H9 (cell line): ENCODE data around the gene TMEM125. TPM values are rescaled to one million over a fixed set of nuclear protein-coding genes. Genes with fewer than 3 reads are reported as not detected.

ENCODE experiments used
- DNase-seq: peaks from one replicate; pipeline ENCODE4 v3.0.0-alpha.2; 2017
- H2AFZ ChIP-seq: one replicate; pipeline ENCODE4 v1.6.1; 2013; ENCODE audit warnings: mild to moderate bottlenecking, low read length, control low read depth, moderate library complexity
- H2AK5ac ChIP-seq: 2 replicates; pipeline ENCODE4 v1.6.1; 2013; ENCODE audit warnings: low read length, control low read depth, mixed read lengths; ENCODE audit not compliant: insufficient read length
- H2BK120ac ChIP-seq: one replicate; pipeline ENCODE4 v1.6.1; 2013; ENCODE audit warnings: low read depth, mild to moderate bottlenecking, low read length, control low read depth, inconsistent platforms; ENCODE audit not compliant: poor library complexity, severe bottlenecking
- H2BK12ac ChIP-seq: 2 replicates; pipeline ENCODE4 v1.6.1; 2013; ENCODE audit warnings: low read length, control low read depth, mixed read lengths, low read depth; ENCODE audit not compliant: insufficient read length
- H2BK15ac ChIP-seq: 2 replicates; pipeline ENCODE4 v1.6.1; 2013; ENCODE audit warnings: low read depth, low read length, control low read depth
- H2BK20ac ChIP-seq: one replicate; pipeline ENCODE4 v1.6.1; 2013; ENCODE audit warnings: low read depth, mild to moderate bottlenecking, low read length, control low read depth, inconsistent platforms; ENCODE audit not compliant: poor library complexity, severe bottlenecking
- H2BK5ac ChIP-seq: 2 replicates; pipeline ENCODE4 v1.6.1; 2013; ENCODE audit warnings: low read length, control low read depth, mixed read lengths; ENCODE audit not compliant: insufficient read length
- H3K14ac ChIP-seq: 2 replicates; pipeline ENCODE4 v1.6.1; 2013; ENCODE audit warnings: low read length, control low read depth; ENCODE audit not compliant: insufficient read depth
- H3K18ac ChIP-seq: 2 replicates; pipeline ENCODE4 v1.6.1; 2013; ENCODE audit warnings: low read depth, mild to moderate bottlenecking, mixed read lengths, low read length, control low read depth; ENCODE audit not compliant: insufficient read length
- H3K23ac ChIP-seq: 2 replicates; pipeline ENCODE4 v1.6.1; 2013; ENCODE audit warnings: low read length, control low read depth, mixed read lengths, low read depth; ENCODE audit not compliant: insufficient read length
- H3K23me2 ChIP-seq: 2 replicates; pipeline ENCODE4 v1.6.1; 2013; ENCODE audit warnings: low read depth, mild to moderate bottlenecking, mixed read lengths, low read length, control low read depth; ENCODE audit not compliant: insufficient read length, poor library complexity, severe bottlenecking
- H3K27ac ChIP-seq: 2 replicates; pipeline ENCODE4 v1.5.1; 2013; ENCODE audit warnings: low read length, control low read depth, mixed read lengths, low read depth; ENCODE audit not compliant: insufficient read length
- H3K27me3 ChIP-seq: 2 replicates; pipeline ENCODE4 v1.6.1; 2013; ENCODE audit warnings: low read length, control low read depth, inconsistent platforms; ENCODE audit not compliant: insufficient read depth
- H3K4ac ChIP-seq: 2 replicates; pipeline ENCODE4 v1.6.1; 2013; ENCODE audit warnings: low read depth, mild to moderate bottlenecking, control low read depth, inconsistent platforms, low read length, moderate library complexity
- H3K4me1 ChIP-seq: 2 replicates; pipeline ENCODE4 v1.6.1; 2013; ENCODE audit warnings: low read length, control low read depth, inconsistent platforms; ENCODE audit not compliant: insufficient read depth
- H3K4me2 ChIP-seq: 2 replicates; pipeline ENCODE4 v1.6.1; 2013; ENCODE audit warnings: low read length, control low read depth, mixed read lengths; ENCODE audit not compliant: insufficient read length, insufficient read depth
- H3K56ac ChIP-seq: 2 replicates; pipeline ENCODE4 v1.6.1; 2013; ENCODE audit warnings: low read depth, mild to moderate bottlenecking, mixed read lengths, low read length, control low read depth; ENCODE audit not compliant: insufficient read length
- H3K79me1 ChIP-seq: 2 replicates; pipeline ENCODE4 v1.6.1; 2013; ENCODE audit warnings: low read depth, mild to moderate bottlenecking, moderate library complexity, low read length, control low read depth, inconsistent platforms; ENCODE audit not compliant: insufficient read depth, poor library complexity, severe bottlenecking
- H3K79me2 ChIP-seq: 2 replicates; pipeline ENCODE4 v1.6.1; 2013; ENCODE audit warnings: low read length, control low read depth, inconsistent platforms; ENCODE audit not compliant: insufficient read depth
- H3K9ac ChIP-seq: 2 replicates; pipeline ENCODE4 v1.6.1; 2013; ENCODE audit warnings: low read length, control low read depth, mixed read lengths; ENCODE audit not compliant: insufficient read length; ENCODE audit errors: extremely low read depth
- H3K9me3 ChIP-seq: one replicate; pipeline ENCODE4 v1.6.1; 2013; ENCODE audit warnings: low read depth, low read length, inconsistent platforms; ENCODE audit not compliant: control insufficient read depth
- H3T11ph ChIP-seq: one replicate; pipeline ENCODE4 v1.6.1; 2013; ENCODE audit warnings: mild to moderate bottlenecking, low read length, control low read depth, inconsistent platforms
- H4K20me1 ChIP-seq: one replicate; pipeline ENCODE4 v1.6.1; 2013; ENCODE audit not compliant: control insufficient read depth, insufficient read length, insufficient read depth
- H4K5ac ChIP-seq: 2 replicates; pipeline ENCODE4 v1.6.1; 2013; ENCODE audit warnings: low read depth, mild to moderate bottlenecking, mixed read lengths, low read length, control low read depth; ENCODE audit not compliant: insufficient read length
- H4K8ac ChIP-seq: replicated peaks from 2 replicates; pipeline ENCODE4 v1.6.1; 2013; ENCODE audit warnings: low read length, control low read depth, mixed read lengths, low read depth; ENCODE audit not compliant: insufficient read length
- H4K91ac ChIP-seq: 2 replicates; pipeline ENCODE4 v1.6.1; 2013; ENCODE audit warnings: low read depth, mild to moderate bottlenecking, moderate library complexity, mixed read lengths, low read length, control low read depth; ENCODE audit not compliant: insufficient read length
- H3K27ac Mint-ChIP-seq, 3 experiments: 2 replicates in 2 of 3; 3 replicates in 1 of 3; pipeline ENCODE4 v1.8.0; 2020 to 2021; ENCODE audit warnings: mixed read lengths in 3 of 3, mild to moderate bottlenecking in 1 of 3, moderate library complexity in 1 of 3
- H3K27me3 Mint-ChIP-seq: 2 replicates; pipeline ENCODE4 v1.8.0; 2021; ENCODE audit warnings: low read depth, mild to moderate bottlenecking, moderate library complexity, mixed read lengths
- H3K36me3 Mint-ChIP-seq, 3 experiments: 2 replicates in 2 of 3; 3 replicates in 1 of 3; pipeline ENCODE4 v1.8.0; 2020 to 2021; ENCODE audit warnings: low read depth in 3 of 3, mixed read lengths in 3 of 3; ENCODE audit not compliant: insufficient read depth in 1 of 3
- H3K4me1 Mint-ChIP-seq, 2 experiments: 2 replicates each; pipeline ENCODE4 v1.8.0; 2020; ENCODE audit warnings: mixed read lengths in 2 of 2
- H3K4me3 Mint-ChIP-seq, 2 experiments: 2 replicates in 1 of 2; 3 replicates in 1 of 2; pipeline ENCODE4 v1.8.0; 2020 to 2021; ENCODE audit warnings: mild to moderate bottlenecking in 2 of 2, mixed read lengths in 2 of 2, moderate library complexity in 1 of 2
- H3K9me3 Mint-ChIP-seq, 2 experiments: 2 replicates in 1 of 2; 3 replicates in 1 of 2; pipeline ENCODE4 v1.8.0; 2020; ENCODE audit warnings: mild to moderate bottlenecking in 2 of 2, mixed read lengths in 2 of 2, moderate library complexity in 1 of 2
- WGBS: extraction: QIAGEN DNeasy Blood & Tissue Kit; methylation state at CpG from one replicate; pipeline ENCODE4 v1.1.7; 2013; ENCODE audit warnings: missing lambda C conversion rate, low lambda C conversion rate, mixed read lengths; ENCODE audit not compliant: insufficient read length; ENCODE audit errors: extremely low coverage; 5-methylcytosine and 5-hydroxymethylcytosine counted together
- total RNA-seq: library from RNA; stranded (reverse); gene quantifications from 2 replicates; pipeline ENCODE4 v1.2.1, GENCODE V29; 2021
- TF ChIP-seq, protein P1 (sequence below): fragments of 200-600 bp; sonication (generic); conservative IDR thresholded peaks from 3 replicates; pipeline ENCODE4 v1.8.0; 2021; ENCODE audit warnings: antibody characterized with exemption, mild to moderate bottlenecking

TMEM125 gene
- total RNA-seq, 1 experiment from 2014 or later = 19.6 TPM

DNA sequence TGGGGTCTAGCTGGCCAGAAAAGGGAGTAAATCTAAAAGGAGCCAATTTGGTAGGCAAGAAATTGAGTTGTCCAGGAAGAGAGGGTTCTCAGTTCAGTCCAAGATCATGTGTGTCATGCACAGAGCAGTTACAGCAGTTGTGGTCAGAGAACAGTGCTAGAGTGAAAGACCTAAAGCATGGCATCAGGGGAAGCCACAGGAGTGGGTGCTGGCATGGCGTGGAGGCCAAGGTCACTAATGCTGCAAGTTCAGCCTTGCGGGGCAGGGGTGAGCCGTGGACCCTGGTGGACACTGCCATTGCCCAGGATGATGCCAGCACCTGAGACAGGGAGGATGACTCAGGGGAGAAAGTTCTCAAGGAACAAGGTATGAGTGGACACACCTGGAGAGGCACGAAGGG, 16.6 kb upstream of the TMEM125 start:
- peaks cover 31% of the 10 kb centered on the region for H3K9me3 ChIP-seq
- Mint-ChIP-seq H3K36me3 (peaks cover 4 to 6% (median 5%) of the 10 kb centered on the region in 3 experiments), H3K27me3 (peaks cover 20% of the 10 kb centered on the region), H3K4me3 (no peak overlapping the region), H3K4me1 (no peaks in the 10 kb centered on the region), H3K27ac (no peak overlapping the region), H3K9me3 (peaks cover 42 to 46% of the 10 kb centered on the region in 2 experiments)
- H2BK5ac ChIP-seq = no peak overlapping the region
- no peak overlapping the region for H2AK5ac ChIP-seq
- no peaks in the 10 kb centered on the region for H3K79me1 ChIP-seq
- H3K56ac ChIP-seq = no peak overlapping the region
- H3K18ac ChIP-seq = no peak overlapping the region
- no peak overlapping the region for H3K4me2 ChIP-seq
- no peak overlapping the region for H3K9ac ChIP-seq
- H2BK15ac ChIP-seq = no peak overlapping the region
- no peak overlapping the region for H3K14ac ChIP-seq
- no peak overlapping the region for H3K4ac ChIP-seq
- TF ChIP-seq, protein P1, sequence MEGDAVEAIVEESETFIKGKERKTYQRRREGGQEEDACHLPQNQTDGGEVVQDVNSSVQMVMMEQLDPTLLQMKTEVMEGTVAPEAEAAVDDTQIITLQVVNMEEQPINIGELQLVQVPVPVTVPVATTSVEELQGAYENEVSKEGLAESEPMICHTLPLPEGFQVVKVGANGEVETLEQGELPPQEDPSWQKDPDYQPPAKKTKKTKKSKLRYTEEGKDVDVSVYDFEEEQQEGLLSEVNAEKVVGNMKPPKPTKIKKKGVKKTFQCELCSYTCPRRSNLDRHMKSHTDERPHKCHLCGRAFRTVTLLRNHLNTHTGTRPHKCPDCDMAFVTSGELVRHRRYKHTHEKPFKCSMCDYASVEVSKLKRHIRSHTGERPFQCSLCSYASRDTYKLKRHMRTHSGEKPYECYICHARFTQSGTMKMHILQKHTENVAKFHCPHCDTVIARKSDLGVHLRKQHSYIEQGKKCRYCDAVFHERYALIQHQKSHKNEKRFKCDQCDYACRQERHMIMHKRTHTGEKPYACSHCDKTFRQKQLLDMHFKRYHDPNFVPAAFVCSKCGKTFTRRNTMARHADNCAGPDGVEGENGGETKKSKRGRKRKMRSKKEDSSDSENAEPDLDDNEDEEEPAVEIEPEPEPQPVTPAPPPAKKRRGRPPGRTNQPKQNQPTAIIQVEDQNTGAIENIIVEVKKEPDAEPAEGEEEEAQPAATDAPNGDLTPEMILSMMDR = no peak
- no peak overlapping the region for H3T11ph ChIP-seq
- H4K5ac ChIP-seq = no peak overlapping the region
- H3K27ac ChIP-seq = no peak overlapping the region
- no peak overlapping the region for H2BK120ac ChIP-seq
- H2BK12ac ChIP-seq = no peak overlapping the region
- no peak overlapping the region for H3K23ac ChIP-seq
- no peaks in the 10 kb centered on the region; the same call in 1 of the 2 replicates for H3K79me2 ChIP-seq
- H3K23me2 ChIP-seq = no peaks in the 10 kb centered on the region
- H2AFZ ChIP-seq = no peak overlapping the region
- H2BK20ac ChIP-seq = no peak overlapping the region
- no peak overlapping the region for H4K91ac ChIP-seq
- no peaks in the 10 kb centered on the region for H4K20me1 ChIP-seq
- no peak overlapping the region for H4K8ac ChIP-seq
- H3K27me3 ChIP-seq = no peaks in the 10 kb centered on the region
- no peak for DNase-seq
- no peaks in the 10 kb centered on the region for H3K4me1 ChIP-seq
- no CpG with 5 or more reads among the region's 4 CpGs for WGBS
